Colonic mucosa (tissue), 4 donors: ENCODE measurements around the gene FAM209B. TPM values are rescaled to one million over a fixed set of nuclear protein-coding genes. Genes with fewer than 3 reads are reported as not detected.
"Not testable (repeated sequence)": the region's sequence is repeated elsewhere in the genome, so short reads cannot be mapped to it uniquely, and the experiment has no call there.

Source experiments
- DNase-seq: peaks from one replicate; pipeline ENCODE4 v3.0.0-alpha.2; 2020
- H3K27ac ChIP-seq: fragments of 200-600 bp; one replicate; pipeline ENCODE4 v1.8.0; 2021
- H3K27me3 ChIP-seq: fragments of 200-600 bp; one replicate; pipeline ENCODE4 v1.8.0; 2021
- H3K36me3 ChIP-seq: fragments of 200-600 bp; one replicate; pipeline ENCODE4 v1.8.0; 2021
- H3K4me1 ChIP-seq: fragments of 200-600 bp; one replicate; pipeline ENCODE4 v1.8.0; 2021; ENCODE audit warnings: mild to moderate bottlenecking
- H3K4me3 ChIP-seq: fragments of 200-600 bp; one replicate; pipeline ENCODE4 v1.8.0; 2021
- H3K9ac ChIP-seq, 2 donors: one replicate each; pipeline ENCODE4 v1.7.0; 2013; ENCODE audit warnings: control low read depth in 2 of 2, low read depth in 2 of 2, low read length in 2 of 2
- H3K9me3 ChIP-seq: fragments of 200-600 bp; one replicate; pipeline ENCODE4 v1.8.0; 2021
- intact Hi-C: fragments of 100-400 bp; cut with DNase I; formaldehyde crosslinking; loops from one replicate; pipeline ENCODE4 v1.14.1; 2022
- total RNA-seq, 2 donors: library from RNA; stranded (reverse); fragmentation: NEBNext Ultra II Directional in 1 of 2; extraction: Animal tissue kit (Norgen Biotek cat#: 25700) in 1 of 2; gene quantifications; one replicate each; pipeline ENCODE4 v1.2.1, GENCODE V29; 2021
- TF ChIP-seq, protein P1 (sequence below): fragments of 200-600 bp; IDR thresholded peaks from one replicate; pipeline ENCODE4 v1.8.0; 2022; ENCODE audit warnings: antibody characterized with exemption, mild to moderate bottlenecking
- donor health status: healthy.
- donor health status: DM: no; HTN: no; CAD: no.
- donor health status: DM: no; HTN: no; CAD: no.

The FAM209B gene
- total RNA-seq, 2 donors from 2014 or later = 0.37 TPM; not detected in 1

DNA sequence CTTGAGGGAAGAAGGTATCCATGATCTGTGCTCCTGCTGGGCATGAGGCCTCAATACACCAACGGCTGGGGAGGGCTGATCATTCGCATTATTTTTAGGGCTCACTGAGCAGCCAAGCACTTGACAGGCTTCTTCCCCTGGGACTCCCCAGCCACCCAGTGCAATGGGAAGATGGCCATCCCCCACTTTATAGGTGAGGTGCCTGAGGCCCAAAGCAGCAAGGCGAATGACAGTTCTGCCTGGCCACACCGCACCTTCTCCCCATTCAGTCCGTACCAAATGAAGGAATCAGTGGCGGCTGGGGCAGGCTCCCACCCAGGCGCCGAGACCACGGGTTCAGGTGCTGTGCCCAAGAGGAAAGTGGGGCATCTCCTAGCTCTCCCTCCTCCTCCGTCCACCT, 12.9 kb upstream of the FAM209B start:
- Histone ChIP-seq H3K4me1 (no peaks in the 10 kb centered on the region), H3K27ac (no peak overlapping the region), H3K9ac (no peak overlapping the region), H3K27me3 (no peaks in the 10 kb centered on the region), H3K4me3 (no peak overlapping the region), H3K36me3 (peaks cover 15% of the 10 kb centered on the region), H3K9me3 (no peaks in the 10 kb centered on the region)
- DNase-seq = no peak
- TF ChIP-seq, protein P1, sequence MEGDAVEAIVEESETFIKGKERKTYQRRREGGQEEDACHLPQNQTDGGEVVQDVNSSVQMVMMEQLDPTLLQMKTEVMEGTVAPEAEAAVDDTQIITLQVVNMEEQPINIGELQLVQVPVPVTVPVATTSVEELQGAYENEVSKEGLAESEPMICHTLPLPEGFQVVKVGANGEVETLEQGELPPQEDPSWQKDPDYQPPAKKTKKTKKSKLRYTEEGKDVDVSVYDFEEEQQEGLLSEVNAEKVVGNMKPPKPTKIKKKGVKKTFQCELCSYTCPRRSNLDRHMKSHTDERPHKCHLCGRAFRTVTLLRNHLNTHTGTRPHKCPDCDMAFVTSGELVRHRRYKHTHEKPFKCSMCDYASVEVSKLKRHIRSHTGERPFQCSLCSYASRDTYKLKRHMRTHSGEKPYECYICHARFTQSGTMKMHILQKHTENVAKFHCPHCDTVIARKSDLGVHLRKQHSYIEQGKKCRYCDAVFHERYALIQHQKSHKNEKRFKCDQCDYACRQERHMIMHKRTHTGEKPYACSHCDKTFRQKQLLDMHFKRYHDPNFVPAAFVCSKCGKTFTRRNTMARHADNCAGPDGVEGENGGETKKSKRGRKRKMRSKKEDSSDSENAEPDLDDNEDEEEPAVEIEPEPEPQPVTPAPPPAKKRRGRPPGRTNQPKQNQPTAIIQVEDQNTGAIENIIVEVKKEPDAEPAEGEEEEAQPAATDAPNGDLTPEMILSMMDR = no peak
- intact Hi-C loops = no loop called here

DNA sequence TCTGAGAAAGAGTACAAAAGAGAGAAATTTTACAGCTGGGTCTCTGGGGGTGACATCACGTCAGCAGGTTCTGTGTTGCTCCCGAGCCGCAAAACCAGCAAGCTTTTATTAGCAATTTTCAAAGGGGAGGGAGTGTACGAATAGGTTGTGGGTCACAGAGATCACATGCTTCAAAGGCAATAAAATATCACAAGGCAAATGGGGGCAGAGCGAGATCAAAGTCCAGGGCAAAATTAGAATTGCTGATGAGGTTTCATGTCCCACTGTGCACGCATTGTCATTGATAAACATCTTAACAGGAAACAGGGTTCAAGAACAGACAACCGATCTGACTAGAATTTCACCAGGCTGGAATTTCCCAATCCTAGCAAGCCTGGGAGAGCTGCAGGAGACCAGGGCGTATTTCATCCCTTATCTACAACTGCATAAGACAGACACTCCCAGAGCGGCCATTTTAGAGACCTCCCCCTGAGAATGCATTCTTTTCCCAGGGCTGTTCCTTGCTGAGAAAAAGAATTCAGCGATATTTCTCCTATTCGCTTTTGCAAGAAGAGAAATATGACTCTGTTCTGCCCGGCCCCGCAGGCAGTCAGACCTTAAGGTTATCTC, 12.2 kb upstream of the FAM209B start:
- DNase-seq, H3K27ac ChIP-seq, H3K27me3 ChIP-seq, H3K9ac ChIP-seq, intact Hi-C loops, H3K9me3 ChIP-seq, H3K4me1 ChIP-seq, H3K4me3 ChIP-seq: not testable (repeated sequence)
- peaks cover 15% of the 10 kb centered on the region for H3K36me3 ChIP-seq

DNA sequence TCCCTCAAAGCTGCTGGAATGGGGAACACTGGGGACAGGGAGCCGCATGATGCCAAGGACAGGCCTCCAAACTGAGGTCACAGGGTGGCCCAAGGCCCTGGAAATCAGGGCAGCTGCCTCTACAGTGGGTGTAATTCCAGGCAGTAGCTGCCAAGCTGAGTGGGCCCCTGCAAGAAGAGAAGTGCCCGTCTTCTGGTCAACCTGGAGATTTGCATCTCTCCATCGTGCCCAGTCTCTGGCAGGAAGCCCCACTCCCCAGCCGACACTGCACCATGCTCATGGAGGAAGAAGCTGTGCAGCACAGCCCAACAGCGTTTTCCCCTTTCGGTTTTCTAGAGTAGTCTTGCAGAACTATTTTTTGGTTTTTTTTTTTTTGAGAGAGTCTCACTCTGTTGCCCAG, 10.7 kb upstream of the FAM209B start:
- H3K9me3 ChIP-seq = no peaks in the 10 kb centered on the region
- no peak overlapping the region for H3K4me3 ChIP-seq
- peaks cover 11% of the 10 kb centered on the region for H3K36me3 ChIP-seq
- no peak overlapping the region for H3K9ac ChIP-seq
- no peaks in the 10 kb centered on the region for H3K4me1 ChIP-seq
- TF ChIP-seq, protein P1 = no peak
- no peak for DNase-seq
- no peaks in the 10 kb centered on the region for H3K27me3 ChIP-seq
- no peak overlapping the region for H3K27ac ChIP-seq
- intact Hi-C loops = no loop called here

DNA sequence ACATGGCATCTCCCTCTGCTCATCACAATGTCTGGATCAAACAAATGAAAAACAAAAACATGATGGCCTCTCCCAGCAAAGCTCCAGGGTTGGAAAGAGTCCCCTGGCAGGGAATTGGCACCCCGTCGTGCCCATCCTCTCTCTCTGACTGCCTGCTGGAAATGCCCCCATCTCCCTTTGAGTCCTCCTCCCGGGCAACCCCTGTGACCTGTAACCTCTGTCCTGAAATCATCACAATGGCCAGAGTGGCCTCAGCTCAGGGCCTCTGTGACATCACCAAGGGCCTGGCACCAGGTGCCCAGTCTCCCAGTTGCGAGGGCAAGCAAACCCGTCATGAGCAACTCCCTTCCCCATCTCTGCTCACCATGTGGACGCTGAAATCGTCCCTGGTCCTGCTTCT, 8.6 kb upstream of the FAM209B start, which contains the start of gene FAM209A:
TSS of gene FAM209A (plus strand) at position 301 of the 400 bp plus-strand sequence. CDS start at position 366, 65 bp downstream.
- H3K36me3 ChIP-seq, H3K4me3 ChIP-seq, DNase-seq, H3K9ac ChIP-seq, H3K9me3 ChIP-seq, H3K27ac ChIP-seq, intact Hi-C loops, H3K4me1 ChIP-seq, H3K27me3 ChIP-seq: not testable (repeated sequence)

DNA sequence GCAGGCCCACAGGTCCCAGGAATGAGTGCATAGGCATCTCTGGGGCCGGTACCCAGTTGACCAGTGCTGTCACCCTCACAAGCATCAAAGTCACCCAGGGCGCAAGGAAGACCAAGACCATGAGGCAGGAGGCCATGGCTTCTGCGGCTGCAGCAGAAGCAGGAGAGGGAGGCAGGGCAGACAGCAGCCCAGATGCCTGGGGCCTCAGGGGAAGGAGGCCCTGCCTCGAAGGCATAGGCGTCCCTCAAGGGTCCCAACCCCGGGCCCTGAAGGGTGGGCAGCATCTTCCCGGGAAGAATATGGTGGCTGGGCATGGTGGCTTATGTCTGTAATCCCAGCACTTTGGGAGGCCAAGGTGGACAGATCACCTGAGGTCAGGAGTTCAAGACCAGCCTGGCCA, 5.5 kb upstream of the FAM209B start:
- TF ChIP-seq, protein P1 = no peak
- Histone ChIP-seq H3K9ac (no peak overlapping the region), H3K27ac (no peak overlapping the region), H3K36me3 (no peaks in the 10 kb centered on the region), H3K27me3 (no peaks in the 10 kb centered on the region), H3K4me3 (no peak overlapping the region), H3K9me3 (no peaks in the 10 kb centered on the region), H3K4me1 (no peaks in the 10 kb centered on the region)
- intact Hi-C loops = no loop called here
- DNase-seq = no peak

DNA sequence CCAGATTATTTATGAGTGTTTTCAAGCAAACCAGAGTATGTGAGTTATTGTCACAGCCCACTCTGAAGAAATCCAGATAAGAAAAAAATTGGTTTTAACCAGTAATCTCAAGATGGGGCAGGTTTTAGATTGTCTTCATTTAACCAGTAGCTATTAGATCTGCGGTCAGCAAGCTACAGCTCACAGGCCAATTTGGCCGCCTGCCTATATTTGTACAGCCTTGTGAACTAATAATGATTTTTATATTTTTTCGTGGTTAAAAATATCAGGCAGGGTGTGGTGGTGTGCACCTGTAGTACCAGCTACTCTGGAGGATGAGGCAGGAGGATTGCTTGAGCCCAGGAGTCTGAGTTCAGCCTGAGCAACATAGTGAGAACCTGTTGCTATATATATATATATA, 5.0 kb downstream of the FAM209B start:
- Histone ChIP-seq H3K4me1 (no peaks in the 10 kb centered on the region), H3K27me3 (no peaks in the 10 kb centered on the region), H3K27ac (no peak overlapping the region), H3K4me3 (no peak overlapping the region), H3K9me3 (no peaks in the 10 kb centered on the region), H3K9ac (no peak overlapping the region), H3K36me3 (no peaks in the 10 kb centered on the region)
- TF ChIP-seq, protein P1 = no peak
- intact Hi-C loops = no loop called here
- DNase-seq = no peak
